ENCODE measurements around the gene SERINC5.

DNA sequence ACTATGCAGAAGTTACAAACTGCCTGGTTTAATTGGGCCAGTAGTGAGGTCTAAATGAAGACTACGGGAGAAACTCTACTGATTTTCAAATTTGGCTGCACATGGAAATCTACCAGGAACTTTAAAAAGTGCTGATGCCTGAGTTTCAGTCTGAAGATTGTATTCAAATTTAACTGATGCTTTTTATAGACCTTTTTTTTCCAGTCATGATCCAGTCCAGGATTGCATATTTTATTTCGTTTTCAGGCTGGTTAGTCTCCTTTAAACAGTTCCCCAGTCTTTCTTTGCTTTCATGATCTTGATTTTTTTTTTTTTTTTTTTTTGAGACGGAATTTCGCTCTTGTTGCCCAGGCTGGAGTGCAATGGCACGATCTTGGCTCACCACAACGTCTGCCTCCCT lies 40.3 kb upstream of the SERINC5 start:
- TF ChIP-seq, protein P1, sequence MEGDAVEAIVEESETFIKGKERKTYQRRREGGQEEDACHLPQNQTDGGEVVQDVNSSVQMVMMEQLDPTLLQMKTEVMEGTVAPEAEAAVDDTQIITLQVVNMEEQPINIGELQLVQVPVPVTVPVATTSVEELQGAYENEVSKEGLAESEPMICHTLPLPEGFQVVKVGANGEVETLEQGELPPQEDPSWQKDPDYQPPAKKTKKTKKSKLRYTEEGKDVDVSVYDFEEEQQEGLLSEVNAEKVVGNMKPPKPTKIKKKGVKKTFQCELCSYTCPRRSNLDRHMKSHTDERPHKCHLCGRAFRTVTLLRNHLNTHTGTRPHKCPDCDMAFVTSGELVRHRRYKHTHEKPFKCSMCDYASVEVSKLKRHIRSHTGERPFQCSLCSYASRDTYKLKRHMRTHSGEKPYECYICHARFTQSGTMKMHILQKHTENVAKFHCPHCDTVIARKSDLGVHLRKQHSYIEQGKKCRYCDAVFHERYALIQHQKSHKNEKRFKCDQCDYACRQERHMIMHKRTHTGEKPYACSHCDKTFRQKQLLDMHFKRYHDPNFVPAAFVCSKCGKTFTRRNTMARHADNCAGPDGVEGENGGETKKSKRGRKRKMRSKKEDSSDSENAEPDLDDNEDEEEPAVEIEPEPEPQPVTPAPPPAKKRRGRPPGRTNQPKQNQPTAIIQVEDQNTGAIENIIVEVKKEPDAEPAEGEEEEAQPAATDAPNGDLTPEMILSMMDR (IDR thresholded peaks at IDR 0.05): no peak
- TF ChIP-seq POLR2AphosphoS5 (IDR thresholded peaks at IDR 0.05): no peak

Data from gastroesophageal sphincter (tissue), 3 donors.